SK-N-SH treated with all-trans-retinoic acid at 6 μM for 48 hours (cell line): ENCODE results near the gene CYP1A2.

Experiments
- ARNTL ChIP-seq: fragments of 450-650 bp; formaldehyde crosslinking; IDR thresholded peaks from 2 replicates; pipeline ENCODE4 v1.5.0; 2020; ENCODE audit warnings: low read depth, mild to moderate bottlenecking, moderate library complexity, borderline replicate concordance
- BACH2 ChIP-seq: fragments of 250-450 bp; sonication (Bioruptor Pico); IDR thresholded peaks from 2 replicates; pipeline ENCODE4 v1.9.0; 2021; ENCODE audit warnings: mild to moderate bottlenecking, borderline replicate concordance
- OSR1 ChIP-seq: fragments of 250-450 bp; sonication (Bioruptor Pico); IDR thresholded peaks from 2 replicates; pipeline ENCODE4 v1.8.0; 2022; ENCODE audit warnings: moderate library complexity, mild to moderate bottlenecking, inconsistent platforms
- RARB ChIP-seq: fragments of 250-450 bp; sonication (Bioruptor Pico); IDR thresholded peaks from 2 replicates; pipeline ENCODE4 v1.8.0; 2021; ENCODE audit warnings: mild to moderate bottlenecking, moderate library complexity
- TCF4 ChIP-seq: fragments of 250-450 bp; sonication (Bioruptor Pico); IDR thresholded peaks from 2 replicates; pipeline ENCODE4 v1.8.0; 2021; ENCODE audit warnings: mild to moderate bottlenecking, moderate library complexity, borderline replicate concordance
- ZFP3 ChIP-seq: fragments of 250-450 bp; sonication (Bioruptor Pico); IDR thresholded peaks from 2 replicates; pipeline ENCODE4 v1.5.0; 2020; ENCODE audit warnings: mild to moderate bottlenecking, moderate library complexity
- ZNF8 ChIP-seq: fragments of 450-650 bp; formaldehyde crosslinking; IDR thresholded peaks from 2 replicates; pipeline ENCODE4 v1.5.0; 2020; ENCODE audit warnings: mild to moderate bottlenecking, moderate library complexity
- TF ChIP-seq, protein P1 (sequence below): fragments of 250-450 bp; sonication (Bioruptor Pico); IDR thresholded peaks from 2 replicates; pipeline ENCODE4 v1.5.1; 2020; ENCODE audit warnings: low read depth, mild to moderate bottlenecking, moderate library complexity
- TF ChIP-seq, protein P2 (sequence below): fragments of 250-450 bp; sonication (Bioruptor Pico); IDR thresholded peaks from 2 replicates; pipeline ENCODE4 v1.5.0; 2020; ENCODE audit warnings: mild to moderate bottlenecking, moderate library complexity

DNA sequence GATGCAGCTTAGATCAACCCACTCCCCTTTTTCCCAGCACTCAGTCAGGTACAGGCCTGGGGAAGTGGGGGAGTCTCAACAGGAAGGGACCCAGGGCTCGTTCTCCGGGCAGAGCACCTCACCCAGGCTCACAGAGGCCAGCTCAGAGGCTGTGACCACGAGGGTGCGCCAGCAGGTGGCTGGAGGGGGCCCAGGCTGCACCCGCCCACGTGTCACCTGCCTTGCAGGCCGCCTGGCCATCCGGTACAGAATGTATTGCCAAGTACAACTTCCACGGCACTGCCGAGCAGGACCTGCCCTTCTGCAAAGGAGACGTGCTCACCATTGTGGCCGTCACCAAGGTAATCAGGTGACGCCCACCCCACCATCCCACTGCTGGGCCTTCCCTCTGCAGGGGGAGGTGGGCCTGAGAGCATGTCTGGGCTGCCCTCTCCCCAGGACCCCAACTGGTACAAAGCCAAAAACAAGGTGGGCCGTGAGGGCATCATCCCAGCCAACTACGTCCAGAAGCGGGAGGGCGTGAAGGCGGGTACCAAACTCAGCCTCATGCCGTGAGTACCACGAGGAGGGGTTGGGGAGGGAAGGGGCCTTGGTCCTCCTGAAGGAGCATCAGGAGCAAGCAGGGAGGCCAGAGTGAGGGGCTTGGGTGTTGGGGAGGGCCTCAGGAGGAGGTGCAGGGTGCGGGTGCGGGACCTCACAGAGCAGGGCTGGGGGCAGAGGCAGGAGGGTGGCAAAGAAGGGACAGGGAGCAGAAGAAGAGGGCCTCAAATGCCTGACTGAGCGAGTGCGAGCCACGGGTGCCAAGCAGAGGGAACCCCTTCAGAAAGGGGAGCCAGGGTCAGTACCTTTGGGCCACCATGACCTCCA is 50.0 kb downstream of the CYP1A2 start:
- TF ChIP-seq ZNF8 (no peak), ARNTL (CRISPR knock-in tag) (no peak), OSR1 (CRISPR knock-in tag) (no peak), RARB (no peak), ZFP3 (CRISPR knock-in tag) (no peak), BACH2 (CRISPR knock-in tag) (no peak), TCF4 (no peak)
- TF ChIP-seq, protein P1, sequence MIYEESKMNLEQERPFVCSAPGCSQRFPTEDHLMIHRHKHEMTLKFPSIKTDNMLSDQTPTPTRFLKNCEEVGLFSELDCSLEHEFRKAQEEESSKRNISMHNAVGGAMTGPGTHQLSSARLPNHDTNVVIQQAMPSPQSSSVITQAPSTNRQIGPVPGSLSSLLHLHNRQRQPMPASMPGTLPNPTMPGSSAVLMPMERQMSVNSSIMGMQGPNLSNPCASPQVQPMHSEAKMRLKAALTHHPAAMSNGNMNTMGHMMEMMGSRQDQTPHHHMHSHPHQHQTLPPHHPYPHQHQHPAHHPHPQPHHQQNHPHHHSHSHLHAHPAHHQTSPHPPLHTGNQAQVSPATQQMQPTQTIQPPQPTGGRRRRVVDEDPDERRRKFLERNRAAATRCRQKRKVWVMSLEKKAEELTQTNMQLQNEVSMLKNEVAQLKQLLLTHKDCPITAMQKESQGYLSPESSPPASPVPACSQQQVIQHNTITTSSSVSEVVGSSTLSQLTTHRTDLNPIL: no peak
- TF ChIP-seq, protein P2, sequence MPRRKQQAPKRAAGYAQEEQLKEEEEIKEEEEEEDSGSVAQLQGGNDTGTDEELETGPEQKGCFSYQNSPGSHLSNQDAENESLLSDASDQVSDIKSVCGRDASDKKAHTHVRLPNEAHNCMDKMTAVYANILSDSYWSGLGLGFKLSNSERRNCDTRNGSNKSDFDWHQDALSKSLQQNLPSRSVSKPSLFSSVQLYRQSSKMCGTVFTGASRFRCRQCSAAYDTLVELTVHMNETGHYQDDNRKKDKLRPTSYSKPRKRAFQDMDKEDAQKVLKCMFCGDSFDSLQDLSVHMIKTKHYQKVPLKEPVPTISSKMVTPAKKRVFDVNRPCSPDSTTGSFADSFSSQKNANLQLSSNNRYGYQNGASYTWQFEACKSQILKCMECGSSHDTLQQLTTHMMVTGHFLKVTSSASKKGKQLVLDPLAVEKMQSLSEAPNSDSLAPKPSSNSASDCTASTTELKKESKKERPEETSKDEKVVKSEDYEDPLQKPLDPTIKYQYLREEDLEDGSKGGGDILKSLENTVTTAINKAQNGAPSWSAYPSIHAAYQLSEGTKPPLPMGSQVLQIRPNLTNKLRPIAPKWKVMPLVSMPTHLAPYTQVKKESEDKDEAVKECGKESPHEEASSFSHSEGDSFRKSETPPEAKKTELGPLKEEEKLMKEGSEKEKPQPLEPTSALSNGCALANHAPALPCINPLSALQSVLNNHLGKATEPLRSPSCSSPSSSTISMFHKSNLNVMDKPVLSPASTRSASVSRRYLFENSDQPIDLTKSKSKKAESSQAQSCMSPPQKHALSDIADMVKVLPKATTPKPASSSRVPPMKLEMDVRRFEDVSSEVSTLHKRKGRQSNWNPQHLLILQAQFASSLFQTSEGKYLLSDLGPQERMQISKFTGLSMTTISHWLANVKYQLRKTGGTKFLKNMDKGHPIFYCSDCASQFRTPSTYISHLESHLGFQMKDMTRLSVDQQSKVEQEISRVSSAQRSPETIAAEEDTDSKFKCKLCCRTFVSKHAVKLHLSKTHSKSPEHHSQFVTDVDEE (CRISPR knock-in tag): no peak
